T-helper 1 cell treated with Interleukin-12 subunit alpha and Interleukin-12 subunit beta and Interleukin-4 antibody, amounts not matched to agents 30 μg/mL and 1 μg/mL, for 36 hours (primary cell): ENCODE measurements around the gene CUL2.
A peak's percentile ranks its signal among the peaks of the same experiment; 100 is the strongest.
"Not testable (repeated sequence)": the region's sequence is repeated elsewhere in the genome, so short reads cannot be mapped to it uniquely, and the experiment has no call there.

Source experiments
- H3K27ac Mint-ChIP-seq: one replicate; pipeline ENCODE4 v1.8.0; 2021; ENCODE audit warnings: mild to moderate bottlenecking, mixed read lengths
- H3K27me3 Mint-ChIP-seq: one replicate; pipeline ENCODE4 v1.8.0; 2021; ENCODE audit warnings: low read depth, mixed read lengths
- H3K36me3 Mint-ChIP-seq: one replicate; pipeline ENCODE4 v1.8.0; 2021; ENCODE audit warnings: low read depth, mixed read lengths
- H3K4me1 Mint-ChIP-seq: one replicate; pipeline ENCODE4 v1.8.0; 2021; ENCODE audit warnings: low read depth, mixed read lengths
- H3K4me3 Mint-ChIP-seq: one replicate; pipeline ENCODE4 v1.8.0; 2021; ENCODE audit warnings: mild to moderate bottlenecking, moderate library complexity, mixed read lengths
- H3K9me3 Mint-ChIP-seq: one replicate; pipeline ENCODE4 v1.8.0; 2021; ENCODE audit warnings: mixed read lengths

CUL2 gene

DNA sequence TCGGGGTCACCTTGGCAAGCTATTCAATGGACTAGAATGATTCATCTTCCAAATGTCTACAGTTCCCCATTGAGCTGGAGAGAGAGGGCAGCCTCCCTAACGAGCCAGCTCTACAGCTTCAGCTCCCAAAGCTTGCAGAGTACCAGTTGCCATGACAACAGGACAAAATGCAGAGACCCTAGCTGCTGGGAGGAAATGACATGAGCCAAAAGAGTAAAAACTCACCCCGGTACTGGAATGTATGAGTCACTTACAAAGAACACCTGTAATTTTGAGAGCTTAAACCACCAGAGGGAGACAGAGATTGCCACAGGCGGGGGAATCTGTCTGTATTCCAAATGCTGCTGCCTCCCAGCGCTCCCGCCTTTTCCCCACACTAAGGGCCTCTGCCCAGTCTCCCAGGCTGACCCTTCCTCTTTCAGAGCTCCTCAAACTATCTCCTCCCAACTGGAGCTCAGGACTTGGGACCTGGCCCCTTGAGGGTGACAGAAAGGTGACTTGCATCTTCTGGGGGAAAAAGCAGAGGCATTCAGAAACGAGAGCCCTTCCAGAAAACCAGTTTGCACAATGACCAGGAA is 95.5 kb downstream of the CUL2 start:
- peak overlapping the region; percentile 53 for H3K27ac Mint-ChIP-seq
- no peaks in the 10 kb centered on the region for H3K27me3 Mint-ChIP-seq
- peaks cover 17% of the 10 kb centered on the region for H3K4me1 Mint-ChIP-seq
- no peak overlapping the region for H3K4me3 Mint-ChIP-seq
- H3K9me3 Mint-ChIP-seq, result no peaks in the 10 kb centered on the region
- no peaks in the 10 kb centered on the region for H3K36me3 Mint-ChIP-seq

GRCh38 chr10:34993782-34994181 is 96.4 kb downstream of the CUL2 start:
- no peaks in the 10 kb centered on the region for H3K27me3 Mint-ChIP-seq
- peaks cover 17% of the 10 kb centered on the region for H3K4me1 Mint-ChIP-seq
- H3K4me3 Mint-ChIP-seq, result no peak overlapping the region
- no peaks in the 10 kb centered on the region for H3K36me3 Mint-ChIP-seq
- peak overlapping the region; percentile 36 for H3K27ac Mint-ChIP-seq
- H3K9me3 Mint-ChIP-seq, result no peaks in the 10 kb centered on the region

DNA sequence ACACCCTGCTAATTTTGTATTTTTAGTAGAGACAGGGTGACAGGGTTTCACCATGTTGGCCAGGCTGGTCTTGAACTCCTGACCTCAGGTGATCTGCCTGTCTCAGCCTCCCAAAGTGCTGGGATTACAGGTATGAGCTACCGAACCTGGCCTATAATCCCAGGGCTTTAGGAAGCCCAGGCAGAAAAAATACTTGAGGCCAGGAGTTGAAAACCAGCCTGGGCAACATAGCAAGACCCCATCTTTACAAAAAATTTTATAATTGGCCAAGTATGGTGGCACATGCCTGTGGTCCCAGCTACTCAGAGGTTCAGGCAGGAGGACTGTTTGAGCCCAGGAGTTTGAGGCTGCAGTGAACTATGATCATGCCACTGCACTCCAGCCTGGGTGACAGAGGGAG is 99.0 kb downstream of the CUL2 start:
- not testable (repeated sequence) for H3K27ac Mint-ChIP-seq, H3K27me3 Mint-ChIP-seq, H3K4me3 Mint-ChIP-seq, H3K36me3 Mint-ChIP-seq, H3K9me3 Mint-ChIP-seq
- H3K4me1 Mint-ChIP-seq, result peaks cover 17% of the 10 kb centered on the region

- Mint-ChIP-seq H3K27ac (no peak overlapping the region), H3K9me3 (peaks cover 15% of the 10 kb centered on the region), H3K4me1 (no peaks in the 10 kb centered on the region), H3K27me3 (no peaks in the 10 kb centered on the region), H3K4me3 (no peak overlapping the region), H3K36me3 (no peaks in the 10 kb centered on the region)
Measured at GRCh38 chr10:34988397-34989067, 101.6 kb downstream of the CUL2 start.

DNA sequence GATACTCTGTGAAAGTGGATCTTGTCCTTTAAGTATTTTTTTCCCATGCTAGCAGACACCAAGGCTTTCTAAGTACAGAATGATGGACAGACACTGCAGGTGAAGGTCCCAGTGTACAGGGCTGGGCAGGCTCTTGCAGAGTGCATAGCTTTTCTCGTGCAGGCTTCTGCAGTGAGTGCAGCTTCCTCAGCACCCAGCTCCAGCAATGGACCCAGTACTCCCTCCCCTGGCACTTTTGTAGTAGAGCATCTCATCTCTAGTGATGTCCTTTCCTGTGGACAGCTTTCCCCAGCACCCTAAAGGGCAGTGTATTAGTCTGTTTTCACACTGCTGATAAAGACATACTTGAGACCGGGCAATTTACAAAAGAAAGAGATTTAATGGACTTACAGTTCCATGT is 104.3 kb downstream of the CUL2 start:
- no peak overlapping the region for H3K4me3 Mint-ChIP-seq
- no peaks in the 10 kb centered on the region for H3K36me3 Mint-ChIP-seq
- H3K4me1 Mint-ChIP-seq, result no peaks in the 10 kb centered on the region
- H3K27me3 Mint-ChIP-seq, result no peaks in the 10 kb centered on the region
- H3K9me3 Mint-ChIP-seq, result peaks cover 15% of the 10 kb centered on the region
- no peak overlapping the region for H3K27ac Mint-ChIP-seq

GRCh38 chr10:34985146-34985545 is 105.0 kb downstream of the CUL2 start:
- Mint-ChIP-seq H3K27ac (no peak overlapping the region), H3K27me3 (no peaks in the 10 kb centered on the region), H3K4me1 (no peaks in the 10 kb centered on the region), H3K36me3 (no peaks in the 10 kb centered on the region), H3K9me3 (peaks cover 15% of the 10 kb centered on the region), H3K4me3 (no peak overlapping the region)

DNA sequence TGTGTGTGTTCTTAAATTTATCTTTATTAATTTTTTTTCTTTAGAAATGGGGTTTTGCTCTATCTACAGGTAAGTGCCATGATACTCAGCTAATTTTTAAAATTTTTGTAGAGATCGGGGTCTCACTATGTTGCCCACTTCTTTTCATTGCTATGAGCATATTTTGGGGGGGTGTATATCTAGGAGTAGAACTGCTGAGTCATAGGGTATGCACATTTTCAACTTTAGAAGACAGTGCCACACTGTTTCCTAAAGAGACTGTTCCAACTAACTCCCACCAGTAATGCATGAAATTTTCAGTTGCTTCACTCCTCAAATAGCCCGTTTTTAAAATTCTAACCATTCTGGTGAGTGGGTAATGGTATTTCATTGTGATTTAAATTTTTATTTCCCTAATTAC is 108.3 kb downstream of the CUL2 start:
- no peaks in the 10 kb centered on the region for H3K36me3 Mint-ChIP-seq
- no peaks in the 10 kb centered on the region for H3K27me3 Mint-ChIP-seq
- no peak overlapping the region for H3K27ac Mint-ChIP-seq
- H3K9me3 Mint-ChIP-seq, result peaks cover 15% of the 10 kb centered on the region
- H3K4me1 Mint-ChIP-seq, result no peaks in the 10 kb centered on the region
- H3K4me3 Mint-ChIP-seq, result no peak overlapping the region

DNA sequence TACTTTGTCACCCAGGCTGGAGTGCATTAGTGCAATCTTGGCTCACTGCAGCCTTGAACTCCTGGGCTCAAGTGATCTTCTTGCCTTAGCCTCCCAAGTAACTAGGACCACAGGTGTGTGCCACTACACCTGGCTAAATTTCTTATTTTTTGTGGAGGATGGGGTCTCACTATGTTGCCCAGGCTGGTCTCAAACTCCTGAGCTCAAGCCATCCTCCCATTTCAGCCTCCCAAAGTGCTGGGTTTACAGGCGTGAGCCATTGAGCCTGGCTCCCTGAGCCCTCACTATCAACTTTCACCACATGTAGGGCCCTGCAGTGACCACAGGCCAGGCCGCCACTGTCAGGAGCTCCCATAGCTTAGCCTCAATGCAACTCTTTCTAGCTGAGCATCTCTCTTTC is 110.2 kb downstream of the CUL2 start:
- Mint-ChIP-seq H3K4me3 (no peak overlapping the region), H3K4me1 (no peaks in the 10 kb centered on the region), H3K9me3 (peaks cover 14% of the 10 kb centered on the region), H3K36me3 (no peaks in the 10 kb centered on the region), H3K27ac (no peak overlapping the region), H3K27me3 (no peaks in the 10 kb centered on the region)

DNA sequence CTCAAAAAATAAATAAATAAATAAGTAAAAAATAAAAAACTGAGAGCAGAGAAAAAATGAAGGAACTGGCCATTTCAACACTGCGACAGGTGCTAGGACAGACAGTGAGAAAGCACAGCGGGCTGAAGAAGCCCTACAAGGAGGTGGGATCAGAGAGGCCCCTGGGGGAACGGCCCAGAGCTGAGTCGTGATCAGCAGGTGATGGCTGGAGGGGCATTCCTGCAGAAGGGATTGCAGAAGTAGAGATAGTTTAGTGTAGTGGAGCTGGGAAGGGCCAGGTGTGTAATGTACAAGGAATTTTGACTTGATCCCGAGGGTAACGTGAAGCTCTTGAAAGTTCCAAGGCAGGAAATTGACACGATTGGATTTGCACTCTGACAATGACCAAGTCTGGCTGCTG is 112.1 kb downstream of the CUL2 start:
- H3K4me3 Mint-ChIP-seq, result no peak overlapping the region
- peaks cover 7% of the 10 kb centered on the region for H3K9me3 Mint-ChIP-seq
- H3K27ac Mint-ChIP-seq, result no peak overlapping the region
- H3K36me3 Mint-ChIP-seq, result no peaks in the 10 kb centered on the region
- H3K4me1 Mint-ChIP-seq, result no peaks in the 10 kb centered on the region
- H3K27me3 Mint-ChIP-seq, result no peaks in the 10 kb centered on the region

DNA sequence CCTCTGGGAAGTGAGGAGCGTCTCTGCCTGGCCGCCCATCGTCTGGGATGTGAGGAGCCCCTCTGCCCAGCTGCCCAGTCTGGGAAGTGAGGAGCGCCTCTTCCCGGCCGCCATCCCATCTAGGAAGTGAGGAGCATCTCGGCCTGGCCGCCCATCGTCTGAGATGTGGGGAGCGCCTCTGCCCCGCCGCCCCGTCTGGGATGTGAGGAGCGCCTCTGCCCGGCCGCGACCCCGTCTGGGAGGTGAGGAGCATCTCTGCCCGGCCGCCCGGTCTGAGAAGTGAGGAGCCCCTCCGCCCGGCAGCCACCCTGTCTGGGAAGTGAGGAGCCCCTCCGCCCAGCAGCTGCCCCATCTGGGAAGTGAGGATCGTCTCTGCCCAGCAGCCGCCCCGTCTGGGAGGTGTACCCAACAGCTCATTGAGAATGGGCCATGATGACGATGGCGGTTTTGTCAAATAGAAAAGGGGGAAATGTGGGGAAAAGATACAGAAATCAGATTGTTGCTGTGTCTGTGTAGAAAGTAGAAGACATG is 113.7 kb downstream of the CUL2 start:
- not testable (repeated sequence) for H3K4me1 Mint-ChIP-seq, H3K36me3 Mint-ChIP-seq, H3K9me3 Mint-ChIP-seq, H3K27ac Mint-ChIP-seq, H3K27me3 Mint-ChIP-seq, H3K4me3 Mint-ChIP-seq

GRCh38 chr10:34974364-34975065 is 115.6 kb downstream of the CUL2 start:
- H3K4me3 Mint-ChIP-seq, H3K36me3 Mint-ChIP-seq, H3K27me3 Mint-ChIP-seq, H3K4me1 Mint-ChIP-seq, H3K9me3 Mint-ChIP-seq, H3K27ac Mint-ChIP-seq: not testable (repeated sequence)

GRCh38 chr10:34973757-34974156 is 116.4 kb downstream of the CUL2 start:
- H3K27ac Mint-ChIP-seq, H3K9me3 Mint-ChIP-seq, H3K4me3 Mint-ChIP-seq, H3K27me3 Mint-ChIP-seq, H3K4me1 Mint-ChIP-seq, H3K36me3 Mint-ChIP-seq: not testable (repeated sequence)

- not testable (repeated sequence) for H3K27ac Mint-ChIP-seq, H3K36me3 Mint-ChIP-seq, H3K27me3 Mint-ChIP-seq, H3K4me1 Mint-ChIP-seq, H3K4me3 Mint-ChIP-seq, H3K9me3 Mint-ChIP-seq
Measured at GRCh38 chr10:34973121-34973520, 117.0 kb downstream of the CUL2 start.

- H3K9me3 Mint-ChIP-seq, H3K36me3 Mint-ChIP-seq, H3K4me3 Mint-ChIP-seq, H3K4me1 Mint-ChIP-seq, H3K27ac Mint-ChIP-seq, H3K27me3 Mint-ChIP-seq: not testable (repeated sequence)
Measured at GRCh38 chr10:34972591-34972990, 117.5 kb downstream of the CUL2 start.

- H3K4me1 Mint-ChIP-seq, H3K9me3 Mint-ChIP-seq, H3K27ac Mint-ChIP-seq, H3K36me3 Mint-ChIP-seq, H3K27me3 Mint-ChIP-seq, H3K4me3 Mint-ChIP-seq: not testable (repeated sequence)
Measured at GRCh38 chr10:34971606-34972334, 118.4 kb downstream of the CUL2 start.
